ENCODE data around the gene DOCK2. TPM values are rescaled to one million over a fixed set of nuclear protein-coding genes. Genes with fewer than 3 reads are reported as not detected.

Gene DOCK2
- total and polyA plus RNA-seq, 2 donors (not counting 1 experiment from before 2014, with no cell fraction given): 1.1 to 8.9 TPM

DNA sequence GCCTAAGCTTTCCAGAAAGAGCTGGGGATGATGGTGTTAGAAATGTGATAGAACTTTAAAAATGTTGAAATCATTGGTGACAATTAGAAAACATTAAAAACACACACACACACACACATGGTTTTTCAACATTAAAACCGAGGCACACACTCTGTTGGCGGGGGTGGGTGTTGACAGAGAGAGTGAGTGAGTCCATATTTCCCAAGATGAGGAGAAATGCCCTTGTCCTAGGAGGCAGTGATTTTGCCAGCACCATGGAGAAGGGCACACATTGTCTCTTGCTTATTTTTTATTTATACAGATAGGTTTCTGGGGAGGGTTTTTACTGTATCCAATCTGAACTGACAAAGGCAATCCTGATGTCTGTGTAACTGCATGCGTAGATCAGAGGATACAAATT, 190.7 kb downstream of the DOCK2 start:
- H2AFZ ChIP-seq (ENCODE audit: low read length): no peak overlapping the region
- no peaks in the 10 kb centered on the region for H3K9me3 ChIP-seq (ENCODE audit: control insufficient read depth, insufficient read depth, low read depth, low read length)
- DNase-seq (ENCODE audit: low read depth in 2 of 2): no peak
- no peak overlapping the region for H3K9ac ChIP-seq (ENCODE audit: insufficient read depth, low read length)
- H3K79me2 ChIP-seq (ENCODE audit: control insufficient read depth, insufficient read depth, low read length): no peaks in the 10 kb centered on the region
- H3K27ac ChIP-seq (ENCODE audit: insufficient read depth, low read length): no peak overlapping the region
- H3K27me3 ChIP-seq (ENCODE audit: control insufficient read depth, insufficient read depth, low read length): no peaks in the 10 kb centered on the region
- no peaks in the 10 kb centered on the region for H4K20me1 ChIP-seq (ENCODE audit: control insufficient read depth, extremely low read depth, insufficient read depth, low read length)
- H3K4me2 ChIP-seq (ENCODE audit: extremely low read depth, insufficient read depth, low read length): no peak overlapping the region
- no peak overlapping the region for H3K4me3 ChIP-seq (replicated peaks in 1 of 4; ENCODE audit: control extremely low read depth in 1 of 4, insufficient read depth in 1 of 4, low read depth in 3 of 4, low read length in 4 of 4)
- no peaks in the 10 kb centered on the region for H3K36me3 ChIP-seq (ENCODE audit: control insufficient read depth, insufficient read depth, low read length)
- H3K4me1 ChIP-seq (ENCODE audit: control insufficient read depth, extremely low read depth, insufficient read depth, low read length): no peaks in the 10 kb centered on the region
- TF ChIP-seq EZH2 (IDR thresholded peaks at IDR 0.05; ENCODE audit: low read length, missing control alignments) (no peak), CTCF (conservative IDR thresholded peaks at IDR 0.05 in 1 of 2, IDR thresholded peaks at IDR 0.05 in 1 of 2; ENCODE audit: low read depth in 1 of 2, low read length in 2 of 2) (no peak)

DNA sequence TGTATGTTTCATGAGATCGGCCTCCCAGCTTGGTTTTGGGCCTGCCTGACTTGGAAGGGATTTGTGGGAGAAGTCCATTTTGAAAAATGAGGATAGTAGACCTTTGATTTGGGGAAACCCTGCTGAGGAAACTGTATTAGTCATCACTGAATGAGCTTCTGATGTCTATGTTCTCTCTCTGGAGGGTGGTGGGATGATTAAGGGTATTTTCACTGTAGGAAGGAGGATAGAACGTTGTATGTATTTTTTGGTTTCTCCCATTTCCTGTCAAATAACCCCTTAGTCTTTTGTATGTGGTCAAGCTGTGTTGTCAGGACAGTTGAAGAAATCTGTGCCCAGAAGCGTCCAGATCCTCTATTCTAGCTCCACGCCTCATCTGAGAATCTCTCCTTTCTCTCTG, 191.3 kb downstream of the DOCK2 start:
- Histone ChIP-seq H3K27ac (ENCODE audit: insufficient read depth, low read length) (no peak overlapping the region), H3K79me2 (ENCODE audit: control insufficient read depth, insufficient read depth, low read length) (no peaks in the 10 kb centered on the region), H3K4me1 (ENCODE audit: control insufficient read depth, extremely low read depth, insufficient read depth, low read length) (no peaks in the 10 kb centered on the region), H4K20me1 (ENCODE audit: control insufficient read depth, extremely low read depth, insufficient read depth, low read length) (no peaks in the 10 kb centered on the region), H3K9ac (ENCODE audit: insufficient read depth, low read length) (no peak overlapping the region), H3K27me3 (ENCODE audit: control insufficient read depth, insufficient read depth, low read length) (no peaks in the 10 kb centered on the region), H2AFZ (ENCODE audit: low read length) (no peak overlapping the region), H3K4me3 (replicated peaks in 1 of 4; ENCODE audit: control extremely low read depth in 1 of 4, insufficient read depth in 1 of 4, low read depth in 3 of 4, low read length in 4 of 4) (no peak overlapping the region), H3K36me3 (ENCODE audit: control insufficient read depth, insufficient read depth, low read length) (no peaks in the 10 kb centered on the region), H3K9me3 (ENCODE audit: control insufficient read depth, insufficient read depth, low read depth, low read length) (no peaks in the 10 kb centered on the region), H3K4me2 (ENCODE audit: extremely low read depth, insufficient read depth, low read length) (no peak overlapping the region)
- no peak for TF ChIP-seq CTCF (conservative IDR thresholded peaks at IDR 0.05 in 1 of 2, IDR thresholded peaks at IDR 0.05 in 1 of 2; ENCODE audit: low read depth in 1 of 2, low read length in 2 of 2)
- TF ChIP-seq EZH2 (IDR thresholded peaks at IDR 0.05; ENCODE audit: low read length, missing control alignments): no peak
- DNase-seq (ENCODE audit: low read depth in 2 of 2): peak in 1 of 2 donors; percentile 38

GRCh38 chr5:169831331-169831730, 194.3 kb downstream of the DOCK2 start:
- Histone ChIP-seq H3K4me3 (replicated peaks in 1 of 4; ENCODE audit: control extremely low read depth in 1 of 4, insufficient read depth in 1 of 4, low read depth in 3 of 4, low read length in 4 of 4) (no peak overlapping the region), H3K4me1 (ENCODE audit: control insufficient read depth, extremely low read depth, insufficient read depth, low read length) (no peaks in the 10 kb centered on the region), H3K9ac (ENCODE audit: insufficient read depth, low read length) (no peak overlapping the region), H4K20me1 (ENCODE audit: control insufficient read depth, extremely low read depth, insufficient read depth, low read length) (no peaks in the 10 kb centered on the region), H3K27me3 (ENCODE audit: control insufficient read depth, insufficient read depth, low read length) (no peaks in the 10 kb centered on the region), H2AFZ (ENCODE audit: low read length) (no peak overlapping the region), H3K36me3 (ENCODE audit: control insufficient read depth, insufficient read depth, low read length) (no peaks in the 10 kb centered on the region), H3K79me2 (ENCODE audit: control insufficient read depth, insufficient read depth, low read length) (no peaks in the 10 kb centered on the region), H3K9me3 (ENCODE audit: control insufficient read depth, insufficient read depth, low read depth, low read length) (no peaks in the 10 kb centered on the region), H3K4me2 (ENCODE audit: extremely low read depth, insufficient read depth, low read length) (no peak overlapping the region), H3K27ac (ENCODE audit: insufficient read depth, low read length) (no peak overlapping the region)
- no peak for TF ChIP-seq CTCF (conservative IDR thresholded peaks at IDR 0.05 in 1 of 2, IDR thresholded peaks at IDR 0.05 in 1 of 2; ENCODE audit: low read depth in 1 of 2, low read length in 2 of 2)
- TF ChIP-seq EZH2 (IDR thresholded peaks at IDR 0.05; ENCODE audit: low read length, missing control alignments): no peak
- DNase-seq (ENCODE audit: low read depth in 2 of 2): peak in 1 of 2 donors; percentile 54

Measured in fibroblast of lung (primary cell).